GM23248 (cell line): ENCODE results near the gene ANGPTL4. TPM values are rescaled to one million over a fixed set of nuclear protein-coding genes. Genes with fewer than 3 reads are reported as not detected.
A peak's percentile ranks its signal among the peaks of the same experiment; 100 is the strongest.

ENCODE experiments used
- DNase-seq: peaks from one replicate; pipeline ENCODE4 v3.0.0-alpha.2; 2015
- H2AFZ ChIP-seq: fragments of 200-600 bp; sonication (generic); 2 replicates; pipeline ENCODE4 v1.6.1; 2016; ENCODE audit warnings: antibody characterized with exemption
- H3F3A ChIP-seq: fragments of 200-600 bp; sonication (generic); 2 replicates; pipeline ENCODE4 v1.6.1; 2016; ENCODE audit warnings: mild to moderate bottlenecking, antibody characterized with exemption, mixed run types; ENCODE audit not compliant: insufficient read depth
- H3K27ac ChIP-seq: fragments of 200-600 bp; sonication (generic); 2 replicates; pipeline ENCODE4 v1.5.1; 2016; ENCODE audit warnings: mild to moderate bottlenecking
- H3K27me3 ChIP-seq: fragments of 200-600 bp; sonication (generic); replicated peaks from 2 replicates; pipeline ENCODE4 v1.6.1; 2016; ENCODE audit warnings: mild to moderate bottlenecking; ENCODE audit not compliant: insufficient read depth
- H3K36me3 ChIP-seq: fragments of 200-600 bp; sonication (generic); 2 replicates; pipeline ENCODE4 v1.6.1; 2016; ENCODE audit warnings: low read depth, mild to moderate bottlenecking
- H3K4me1 ChIP-seq: fragments of 200-600 bp; sonication (generic); 2 replicates; pipeline ENCODE4 v1.6.1; 2016; ENCODE audit warnings: mild to moderate bottlenecking; ENCODE audit not compliant: insufficient read depth
- H3K4me2 ChIP-seq: fragments of 200-600 bp; sonication (generic); one replicate; pipeline ENCODE4 v1.6.1; 2016; ENCODE audit warnings: mild to moderate bottlenecking; ENCODE audit not compliant: unreplicated experiment
- H3K4me3 ChIP-seq: fragments of 200-600 bp; sonication (generic); 2 replicates; pipeline ENCODE4 v1.5.1; 2016; ENCODE audit warnings: mild to moderate bottlenecking
- H3K79me2 ChIP-seq: fragments of 200-600 bp; sonication (generic); 2 replicates; pipeline ENCODE4 v1.6.1; 2016; ENCODE audit warnings: mild to moderate bottlenecking; ENCODE audit not compliant: insufficient read depth
- H3K9ac ChIP-seq: fragments of 200-600 bp; sonication (generic); 2 replicates; pipeline ENCODE4 v1.6.1; 2016; ENCODE audit warnings: mild to moderate bottlenecking
- H3K9me2 ChIP-seq: fragments of 200-600 bp; sonication (generic); 2 replicates; pipeline ENCODE4 v1.6.1; 2016; ENCODE audit warnings: mixed run types, mild to moderate bottlenecking, moderate library complexity; ENCODE audit not compliant: insufficient read depth
- H3K9me3 ChIP-seq: fragments of 200-600 bp; sonication (generic); one replicate; pipeline ENCODE4 v1.6.1; 2017; ENCODE audit warnings: low read depth
- H4K20me1 ChIP-seq: fragments of 200-600 bp; sonication (generic); 2 replicates; pipeline ENCODE4 v1.6.0; 2016; ENCODE audit not compliant: insufficient read depth
- EZH2 ChIP-seq: fragments of 200-600 bp; sonication (generic); IDR thresholded peaks from 2 replicates; pipeline ENCODE4 v1.6.1; 2018; ENCODE audit warnings: antibody characterized with exemption, mild to moderate bottlenecking; ENCODE audit not compliant: insufficient read depth, poor library complexity, severe bottlenecking
- EZH2phosphoT487 ChIP-seq: fragments of 200-600 bp; sonication (generic); IDR thresholded peaks from 2 replicates; pipeline ENCODE4 v1.6.1; 2018; ENCODE audit warnings: antibody characterized with exemption, moderate library complexity, mild to moderate bottlenecking, low read depth; ENCODE audit not compliant: insufficient read depth
- WGBS, 2 experiments: methylation state at CpG; one replicate each; pipeline ENCODE4 v1.1.6; 2015 to 2017; ENCODE audit warnings: low lambda C conversion rate in 2 of 2, low coverage in 1 of 2; ENCODE audit errors: missing lambda C conversion rate in 2 of 2; 5-methylcytosine and 5-hydroxymethylcytosine counted together
- in situ Hi-C: fragments of 300-500 bp; cut with MboI; formaldehyde crosslinking; loops from 2 replicates; pipeline ENCODE4 v1.15.0; 2020
- polyA plus RNA-seq: library from polyadenylated mRNA; unstranded; fragments of >200 nt; fragmentation: Nextera tagmentation; extraction: Ambion mirVana; gene quantifications from 2 replicates; pipeline ENCODE4 v1.2.1, GENCODE V29; 2016
- total RNA-seq: library from RNA; depleted of rRNA; stranded (reverse); fragments of >200 nt; shearing (Covaris generic); gene quantifications from 2 replicates; pipeline ENCODE4 v1.2.3, GENCODE V29; 2014

ANGPTL4 gene
- total and polyA plus RNA-seq, 2 experiments from 2014 or later = 13.1 to 37.9 TPM

- Histone ChIP-seq H3K27ac (peak overlapping the region; percentile 27), H3K4me1 (peaks cover 40% of the 10 kb centered on the region), H3F3A (peaks cover 20% of the 10 kb centered on the region), H3K9me3 (no peaks in the 10 kb centered on the region), H3K36me3 (no peaks in the 10 kb centered on the region), H3K9me2 (no peaks in the 10 kb centered on the region), H3K4me3 (no peak overlapping the region), H3K79me2 (peaks cover 68% of the 10 kb centered on the region), H4K20me1 (no peaks in the 10 kb centered on the region; the same call in 1 of the 2 replicates), H3K4me2 (peak overlapping the region; percentile 26), H2AFZ (no peak overlapping the region), H3K27me3 (no peaks in the 10 kb centered on the region), H3K9ac (no peak overlapping the region)
- in situ Hi-C loops = no loop called here
- TF ChIP-seq EZH2phosphoT487 (no peak), EZH2 (no peak)
- DNase-seq = peak; percentile 52
- WGBS, 2 experiments = 29% methylated on average over 11 of the region's 11 CpGs
These were observed 28.1 kb downstream of the ANGPTL4 start for GRCh38 chr19:8392017-8392591.

- no peaks in the 10 kb centered on the region for H3K9me2 ChIP-seq
- H3K9me3 ChIP-seq = no peaks in the 10 kb centered on the region
- in situ Hi-C loops = no loop called here
- H3K27me3 ChIP-seq = no peaks in the 10 kb centered on the region
- no peak overlapping the region for H3K4me2 ChIP-seq
- no peak overlapping the region for H3K9ac ChIP-seq
- H3K36me3 ChIP-seq = no peaks in the 10 kb centered on the region
- H3K27ac ChIP-seq = no peak overlapping the region
- no peak for DNase-seq
- H3K4me1 ChIP-seq = peaks cover 42% of the 10 kb centered on the region
- no peak overlapping the region for H3K4me3 ChIP-seq
- TF ChIP-seq EZH2 (no peak), EZH2phosphoT487 (no peak)
- no peak overlapping the region for H2AFZ ChIP-seq
- WGBS, 2 experiments = 94 to 97% methylated on average over 8 of the region's 8 CpGs
- H4K20me1 ChIP-seq = no peaks in the 10 kb centered on the region; the same call in 1 of the 2 replicates
- H3K79me2 ChIP-seq = peaks cover 80% of the 10 kb centered on the region
- peaks cover 20% of the 10 kb centered on the region for H3F3A ChIP-seq
These were observed 29.4 kb downstream of the ANGPTL4 start for GRCh38 chr19:8393192-8393870.

DNA sequence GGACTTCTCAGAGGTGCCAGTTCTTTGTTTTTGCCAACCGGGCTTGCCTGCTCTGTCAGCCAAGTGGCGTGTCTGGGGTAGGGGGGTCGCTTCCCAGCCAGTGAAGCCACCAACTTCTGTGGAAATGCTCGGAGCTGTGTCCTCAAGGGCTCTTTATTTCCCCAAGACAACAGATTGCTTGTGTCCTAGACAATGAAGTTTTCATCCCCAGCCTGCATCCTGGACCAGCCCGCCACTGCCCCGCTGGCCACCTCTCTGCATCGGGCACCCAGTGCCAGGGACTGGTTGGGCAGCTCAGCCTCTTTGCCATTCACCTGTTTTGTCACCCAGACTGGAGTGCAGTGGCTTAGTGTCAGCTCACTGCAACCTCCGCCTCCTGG lies 29.9 kb downstream of the ANGPTL4 start:
- no peak overlapping the region for H3K4me3 ChIP-seq
- H3K27ac ChIP-seq = peak overlapping the region; percentile 65; the same call in 1 of the 2 replicates
- H3K9me3 ChIP-seq = no peaks in the 10 kb centered on the region
- no peaks in the 10 kb centered on the region for H3K36me3 ChIP-seq
- 90 to 91% methylated on average over 8 of the region's 8 CpGs for WGBS, 2 experiments
- H2AFZ ChIP-seq = no peak overlapping the region
- H4K20me1 ChIP-seq = no peaks in the 10 kb centered on the region; the same call in 1 of the 2 replicates
- no peak for DNase-seq
- H3K9ac ChIP-seq = no peak overlapping the region; the same call in 1 of the 2 replicates
- H3K4me2 ChIP-seq = no peak overlapping the region
- H3K79me2 ChIP-seq = peaks cover 86% of the 10 kb centered on the region
- peaks cover 20% of the 10 kb centered on the region for H3F3A ChIP-seq
- in situ Hi-C loops = no loop called here
- no peaks in the 10 kb centered on the region for H3K27me3 ChIP-seq
- TF ChIP-seq EZH2phosphoT487 (no peak), EZH2 (no peak)
- H3K9me2 ChIP-seq = no peaks in the 10 kb centered on the region
- H3K4me1 ChIP-seq = peaks cover 39% of the 10 kb centered on the region

GRCh38 chr19:8395621-8396082 lies 31.7 kb downstream of the ANGPTL4 start:
- Histone ChIP-seq H3K27me3 (no peaks in the 10 kb centered on the region), H3K9me3 (no peaks in the 10 kb centered on the region), H3K4me3 (no peak overlapping the region), H3K4me1 (peaks cover 33% of the 10 kb centered on the region), H3K79me2 (peaks cover 96% of the 10 kb centered on the region), H3K27ac (peak overlapping the region; percentile 65; the same call in 1 of the 2 replicates), H2AFZ (no peak overlapping the region), H3F3A (peaks cover 20% of the 10 kb centered on the region), H3K9me2 (no peaks in the 10 kb centered on the region), H4K20me1 (no peaks in the 10 kb centered on the region; the same call in 1 of the 2 replicates), H3K4me2 (no peak overlapping the region), H3K36me3 (no peaks in the 10 kb centered on the region), H3K9ac (no peak overlapping the region)
- in situ Hi-C loops = no loop called here
- no peak for TF ChIP-seq EZH2phosphoT487
- TF ChIP-seq EZH2 = no peak
- no peak for DNase-seq
- 97 to 98% methylated on average over 14 of the region's 14 CpGs for WGBS, 2 experiments
